Liver (tissue), 9 donors: ENCODE measurements around the gene AMN1. TPM values are rescaled to one million over a fixed set of nuclear protein-coding genes. Genes with fewer than 3 reads are reported as not detected.

ENCODE experiments used
- DNase-seq: peaks from one replicate; pipeline ENCODE4 v3.0.0-alpha.2; 2017; ENCODE audit warnings: low spot score
- H3K27ac ChIP-seq, 2 donors: one replicate each; pipeline ENCODE4 v1.7.0; 2013; ENCODE audit warnings: inconsistent platforms in 2 of 2, low read length in 2 of 2, control low read depth in 1 of 2, low read depth in 1 of 2, mild to moderate bottlenecking in 1 of 2
- H3K27me3 ChIP-seq, 4 donors: one replicate each; pipeline versions ENCODE4 v1.6.1 to v1.7.0; 2013; ENCODE audit warnings: low read length in 3 of 4, inconsistent platforms in 1 of 4, mild to moderate bottlenecking in 1 of 4, moderate library complexity in 1 of 4; ENCODE audit not compliant: control insufficient read depth in 4 of 4, insufficient read depth in 4 of 4
- H3K36me3 ChIP-seq, 4 donors: one replicate each; pipeline versions ENCODE4 v1.6.1 to v1.7.0; 2013; ENCODE audit warnings: low read length in 3 of 4, mild to moderate bottlenecking in 3 of 4, low read depth in 1 of 4, moderate library complexity in 1 of 4; ENCODE audit not compliant: control insufficient read depth in 4 of 4, insufficient read depth in 3 of 4
- H3K4me1 ChIP-seq, 4 donors: one replicate each; pipeline versions ENCODE4 v1.6.1 to v1.7.0; 2013; ENCODE audit warnings: low read length in 3 of 4, mild to moderate bottlenecking in 3 of 4, moderate library complexity in 1 of 4; ENCODE audit not compliant: control insufficient read depth in 4 of 4, insufficient read depth in 4 of 4
- H3K4me3 ChIP-seq, 3 donors: one replicate each; pipeline versions ENCODE4 v1.6.1 to v1.7.0; 2013; ENCODE audit warnings: low read length in 3 of 3, control low read depth in 1 of 3, low read depth in 1 of 3, mild to moderate bottlenecking in 1 of 3
- H3K9ac ChIP-seq, 2 donors: one replicate each; pipeline ENCODE4 v1.7.0; 2013; ENCODE audit warnings: low read length in 2 of 2, mild to moderate bottlenecking in 2 of 2, moderate library complexity in 2 of 2, control low read depth in 1 of 2, low read depth in 1 of 2
- H3K9me3 ChIP-seq, 4 donors: one replicate each; pipeline versions ENCODE4 v1.6.1 to v1.7.0; 2013; ENCODE audit warnings: low read length in 3 of 4; ENCODE audit not compliant: control insufficient read depth in 4 of 4
- CTCF ChIP-seq: fragments of 150-350 bp; IDR thresholded peaks from 2 replicates; pipeline ENCODE4 v1.5.1; 2017; ENCODE audit warnings: improper control_type of control experiment, low read depth, low read length; ENCODE audit not compliant: missing input control
- EGR1 ChIP-seq, 2 donors: IDR thresholded peaks; 2 replicates each; pipeline ENCODE4 v1.6.1; 2016 to 2018; ENCODE audit warnings: antibody characterized with exemption in 2 of 2, low read depth in 2 of 2
- FOXA1 ChIP-seq: IDR thresholded peaks from 2 replicates; pipeline ENCODE4 v1.6.1; 2016; ENCODE audit warnings: antibody characterized with exemption
- FOXA2 ChIP-seq: IDR thresholded peaks from 2 replicates; pipeline ENCODE4 v1.6.1; 2016; ENCODE audit warnings: antibody characterized with exemption
- GABPA ChIP-seq, 2 donors: IDR thresholded peaks in 1 of 2; conservative IDR thresholded peaks in 1 of 2; 2 replicates each; pipeline ENCODE4 v1.6.1; 2016; ENCODE audit warnings: antibody characterized with exemption in 2 of 2, mild to moderate bottlenecking in 1 of 2, moderate library complexity in 1 of 2
- HNF4A ChIP-seq, 2 donors: conservative IDR thresholded peaks; 2 replicates each; pipeline ENCODE4 v1.6.1; 2016; ENCODE audit warnings: antibody characterized with exemption in 2 of 2, mild to moderate bottlenecking in 2 of 2
- HNF4G ChIP-seq: IDR thresholded peaks from 2 replicates; pipeline ENCODE4 v1.6.1; 2016; ENCODE audit warnings: antibody characterized with exemption
- JUND ChIP-seq, 2 donors: IDR thresholded peaks; 2 replicates each; pipeline ENCODE4 v1.6.1; 2016; ENCODE audit warnings: antibody characterized with exemption in 2 of 2
- NR2F2 ChIP-seq: IDR thresholded peaks from 2 replicates; pipeline ENCODE4 v1.6.1; 2016; ENCODE audit warnings: antibody characterized with exemption
- RAD21 ChIP-seq, 2 donors: IDR thresholded peaks; 2 replicates each; pipeline ENCODE4 v1.6.1; 2016; ENCODE audit warnings: antibody characterized with exemption in 2 of 2, mild to moderate bottlenecking in 2 of 2
- REST ChIP-seq: IDR thresholded peaks from 2 replicates; pipeline ENCODE4 v1.6.1; 2016; ENCODE audit warnings: antibody characterized with exemption, mild to moderate bottlenecking
- RXRA ChIP-seq, 2 donors: IDR thresholded peaks; 2 replicates each; pipeline ENCODE4 v1.6.1; 2017 to 2018; ENCODE audit warnings: antibody characterized with exemption in 2 of 2, mild to moderate bottlenecking in 1 of 2
- SP1 ChIP-seq: IDR thresholded peaks from 2 replicates; pipeline ENCODE4 v1.6.1; 2018; ENCODE audit warnings: antibody characterized with exemption, mild to moderate bottlenecking
- TAF1 ChIP-seq: conservative IDR thresholded peaks from 2 replicates; pipeline ENCODE4 v1.6.1; 2016; ENCODE audit warnings: antibody characterized with exemption, mild to moderate bottlenecking
- YY1 ChIP-seq: IDR thresholded peaks from 2 replicates; pipeline ENCODE4 v1.6.1; 2016; ENCODE audit warnings: antibody characterized with exemption, mild to moderate bottlenecking
- WGBS: extraction: QIAGEN DNeasy Blood & Tissue Kit; methylation state at CpG from one replicate; pipeline ENCODE4 v1.1.7; 2013; 5-methylcytosine and 5-hydroxymethylcytosine counted together
- polyA plus RNA-seq, 2 donors: library from polyadenylated mRNA; stranded (reverse) in 1 of 2; unstranded in 1 of 2; fragments of 200-250 nt in 1 of 2; fragments of >200 nt in 1 of 2; fragmentation: Nextera tagmentation in 1 of 2; extraction: Ambion mirVana in 1 of 2; gene quantifications; one replicate each; pipeline versions ENCODE4 v1.2.1 to v1.2.3, GENCODE V29; 2013 to 2015
- total RNA-seq, 2 donors: library from RNA; depleted of rRNA; stranded (reverse); fragments of >200 nt; gene quantifications; one replicate each; pipeline ENCODE4 v1.2.3, GENCODE V29; 2014
- TF ChIP-seq, protein P1 (sequence below): IDR thresholded peaks from 2 replicates; pipeline ENCODE4 v1.6.1; 2016; ENCODE audit warnings: antibody characterized with exemption
- TF ChIP-seq, protein P2 (sequence below): IDR thresholded peaks from 2 replicates; pipeline ENCODE4 v1.6.1; 2016; ENCODE audit warnings: antibody characterized with exemption
- TF ChIP-seq, protein P3 (sequence below): IDR thresholded peaks from 2 replicates; pipeline ENCODE4 v1.6.1; 2016; ENCODE audit warnings: antibody characterized with exemption
- donor health status: healthy.
- donor health status: healthy.
- donor health status: healthy.
- donor health status: healthy.
- donor health status: healthy.

The AMN1 gene
- total and polyA plus RNA-seq, 4 donors: 1.9 to 5.2 (median 3.7) TPM

DNA sequence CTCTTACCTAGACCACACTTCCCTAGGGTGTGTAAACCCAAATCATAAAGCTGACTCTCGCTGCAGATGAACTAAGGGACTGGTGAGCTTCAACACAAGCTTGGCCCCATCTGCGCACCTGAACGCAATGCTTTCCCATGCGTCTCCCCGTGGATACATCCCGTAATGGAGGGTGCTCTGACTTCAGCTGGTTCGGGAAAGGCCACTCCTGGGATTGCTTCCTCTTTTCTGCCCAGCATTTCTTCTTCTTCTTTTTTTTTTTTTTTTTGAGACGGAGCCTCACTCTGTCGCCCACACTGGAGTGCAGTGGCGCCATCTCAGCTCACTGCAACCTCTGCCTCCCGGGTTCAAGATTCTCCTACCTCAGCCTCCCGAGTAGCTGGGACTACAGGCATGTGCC is 97.0 kb downstream of the AMN1 start:
- DNase-seq: no peak
- Histone ChIP-seq H3K4me1 (no peaks in the 10 kb centered on the region), H3K9me3 (no peaks in the 10 kb centered on the region), H3K4me3 (no peak overlapping the region), H3K27me3 (no peaks in the 10 kb centered on the region), H3K9ac (no peak overlapping the region), H3K36me3 (no peaks in the 10 kb centered on the region), H3K27ac (no peak overlapping the region)
- TF ChIP-seq, protein P1, sequence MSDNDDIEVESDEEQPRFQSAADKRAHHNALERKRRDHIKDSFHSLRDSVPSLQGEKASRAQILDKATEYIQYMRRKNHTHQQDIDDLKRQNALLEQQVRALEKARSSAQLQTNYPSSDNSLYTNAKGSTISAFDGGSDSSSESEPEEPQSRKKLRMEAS: no peak
- TF ChIP-seq JUND (IDR thresholded peaks at IDR 0.05) (no peak), FOXA1 (no peak), GABPA (IDR thresholded peaks at IDR 0.05 in 1 of 2, conservative IDR thresholded peaks at IDR 0.05 in 1 of 2) (no peak), CTCF (no peak), SP1 (no peak), REST (no peak), FOXA2 (no peak), TAF1 (no peak), NR2F2 (no peak), HNF4G (no peak), EGR1 (IDR thresholded peaks at IDR 0.05; ENCODE audit: low read depth in 2 of 2) (no peak), RXRA (IDR thresholded peaks at IDR 0.05) (no peak), RAD21 (IDR thresholded peaks at IDR 0.05) (no peak), HNF4A (conservative IDR thresholded peaks at IDR 0.05) (no peak), YY1 (no peak)
- TF ChIP-seq, protein P2, sequence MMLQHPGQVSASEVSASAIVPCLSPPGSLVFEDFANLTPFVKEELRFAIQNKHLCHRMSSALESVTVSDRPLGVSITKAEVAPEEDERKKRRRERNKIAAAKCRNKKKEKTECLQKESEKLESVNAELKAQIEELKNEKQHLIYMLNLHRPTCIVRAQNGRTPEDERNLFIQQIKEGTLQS: no peak
- TF ChIP-seq, protein P3, sequence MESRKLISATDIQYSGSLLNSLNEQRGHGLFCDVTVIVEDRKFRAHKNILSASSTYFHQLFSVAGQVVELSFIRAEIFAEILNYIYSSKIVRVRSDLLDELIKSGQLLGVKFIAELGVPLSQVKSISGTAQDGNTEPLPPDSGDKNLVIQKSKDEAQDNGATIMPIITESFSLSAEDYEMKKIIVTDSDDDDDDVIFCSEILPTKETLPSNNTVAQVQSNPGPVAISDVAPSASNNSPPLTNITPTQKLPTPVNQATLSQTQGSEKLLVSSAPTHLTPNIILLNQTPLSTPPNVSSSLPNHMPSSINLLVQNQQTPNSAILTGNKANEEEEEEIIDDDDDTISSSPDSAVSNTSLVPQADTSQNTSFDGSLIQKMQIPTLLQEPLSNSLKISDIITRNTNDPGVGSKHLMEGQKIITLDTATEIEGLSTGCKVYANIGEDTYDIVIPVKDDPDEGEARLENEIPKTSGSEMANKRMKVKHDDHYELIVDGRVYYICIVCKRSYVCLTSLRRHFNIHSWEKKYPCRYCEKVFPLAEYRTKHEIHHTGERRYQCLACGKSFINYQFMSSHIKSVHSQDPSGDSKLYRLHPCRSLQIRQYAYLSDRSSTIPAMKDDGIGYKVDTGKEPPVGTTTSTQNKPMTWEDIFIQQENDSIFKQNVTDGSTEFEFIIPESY: no peak
- 89% methylated on average over 12 of the region's 12 CpGs for WGBS
